Smooth muscle cell (in vitro differentiated cells): ENCODE results near the gene CRYBG2. TPM values are rescaled to one million over a fixed set of nuclear protein-coding genes. Genes with fewer than 3 reads are reported as not detected.

Experiments
- DNase-seq: peaks from one replicate; lab custom pipeline; 2025; ENCODE audit not compliant: unreplicated experiment; lab: John Stamatoyannopoulos, UW
- H2AFZ ChIP-seq: fragments of 200-600 bp; sonication (generic); 2 replicates; pipeline ENCODE4 v1.6.0; 2016; ENCODE audit warnings: antibody characterized with exemption, low read depth, mild to moderate bottlenecking
- H3F3A ChIP-seq: fragments of 200-600 bp; sonication (generic); 2 replicates; pipeline ENCODE4 v1.6.0; 2017; ENCODE audit warnings: antibody characterized with exemption, low read depth
- H3K27ac ChIP-seq: fragments of 200-600 bp; sonication (generic); 2 replicates; pipeline ENCODE4 v1.5.1; 2016; ENCODE audit warnings: low read depth, mild to moderate bottlenecking
- H3K27me3 ChIP-seq: fragments of 200-600 bp; sonication (generic); 2 replicates; pipeline ENCODE4 v1.6.1; 2016; ENCODE audit warnings: low read depth, mild to moderate bottlenecking
- H3K36me3 ChIP-seq: fragments of 200-600 bp; sonication (generic); 2 replicates; pipeline ENCODE4 v1.5.1; 2016; ENCODE audit warnings: low read depth
- H3K4me1 ChIP-seq: fragments of 200-600 bp; sonication (generic); 2 replicates; pipeline ENCODE4 v1.5.1; 2016; ENCODE audit warnings: low read depth
- H3K4me2 ChIP-seq: fragments of 200-600 bp; sonication (generic); 2 replicates; pipeline ENCODE4 v1.6.0; 2016; ENCODE audit warnings: mild to moderate bottlenecking
- H3K4me3 ChIP-seq: fragments of 200-600 bp; sonication (generic); 2 replicates; pipeline ENCODE4 v1.5.1; 2016; ENCODE audit warnings: mild to moderate bottlenecking
- H3K79me2 ChIP-seq: fragments of 200-600 bp; sonication (generic); 2 replicates; pipeline ENCODE4 v1.6.0; 2016; ENCODE audit warnings: low read depth, mild to moderate bottlenecking
- H3K9ac ChIP-seq: fragments of 200-600 bp; sonication (generic); 2 replicates; pipeline ENCODE4 v1.6.0; 2016; ENCODE audit warnings: low read depth
- H3K9me3 ChIP-seq: fragments of 200-600 bp; sonication (generic); replicated peaks from 2 replicates; pipeline ENCODE4 v1.5.1; 2016; ENCODE audit warnings: low read depth
- H4K20me1 ChIP-seq: fragments of 200-600 bp; sonication (generic); 2 replicates; pipeline ENCODE4 v1.6.0; 2016; ENCODE audit warnings: low read depth
- CTCF ChIP-seq: fragments of 200-600 bp; sonication (generic); IDR thresholded peaks from 2 replicates; pipeline ENCODE4 v1.5.1; 2017; ENCODE audit warnings: borderline replicate concordance, mild to moderate bottlenecking, antibody characterized with exemption; ENCODE audit not compliant: insufficient read depth, poor library complexity, severe bottlenecking
- WGBS: methylation state at CpG from one replicate; pipeline ENCODE4 v1.1.7; 2016; ENCODE audit warnings: low lambda C conversion rate; 5-methylcytosine and 5-hydroxymethylcytosine counted together
- polyA plus RNA-seq: library from polyadenylated mRNA; unstranded; fragments of >200 nt; fragmentation: Nextera tagmentation; extraction: Ambion mirVana; gene quantifications from 2 replicates; pipeline ENCODE4 v1.2.1, GENCODE V29; 2016
- total RNA-seq: library from RNA; depleted of rRNA; stranded (reverse); fragments of >200 nt; gene quantifications from 2 replicates; pipeline ENCODE4 v1.2.3, GENCODE V29; 2014

The CRYBG2 gene
- total and polyA plus RNA-seq, 2 experiments from 2014 or later: 4.1 to 9.5 TPM

- DNase-seq: no peak
- no peaks in the 10 kb centered on the region for H3K9me3 ChIP-seq
- no peak overlapping the region for H3K27ac ChIP-seq
- peaks cover 11% of the 10 kb centered on the region for H3K4me1 ChIP-seq
- TF ChIP-seq CTCF: no peak
- no peaks in the 10 kb centered on the region for H4K20me1 ChIP-seq
- H3K36me3 ChIP-seq: no peaks in the 10 kb centered on the region
- H2AFZ ChIP-seq: no peak overlapping the region
- no peak overlapping the region for H3K4me2 ChIP-seq
- H3K4me3 ChIP-seq: no peak overlapping the region
- 90% methylated on average over 21 of the region's 21 CpGs for WGBS
- no peaks in the 10 kb centered on the region for H3K79me2 ChIP-seq
- no peaks in the 10 kb centered on the region for H3K27me3 ChIP-seq
- H3F3A ChIP-seq: no peaks in the 10 kb centered on the region
- no peak overlapping the region for H3K9ac ChIP-seq
Observed at GRCh38 chr1:26289158-26290059, 64.5 kb downstream of the CRYBG2 start.

- Histone ChIP-seq H3F3A (peaks cover 7% of the 10 kb centered on the region), H3K27ac (no peak overlapping the region), H4K20me1 (peaks cover 9% of the 10 kb centered on the region), H2AFZ (no peak overlapping the region), H3K36me3 (no peaks in the 10 kb centered on the region), H3K4me3 (no peak overlapping the region), H3K9me3 (no peaks in the 10 kb centered on the region), H3K79me2 (no peaks in the 10 kb centered on the region), H3K9ac (no peak overlapping the region), H3K4me1 (peaks cover 11% of the 10 kb centered on the region), H3K27me3 (no peaks in the 10 kb centered on the region), H3K4me2 (no peak overlapping the region)
- 87% methylated on average over 5 of the region's 5 CpGs for WGBS
- TF ChIP-seq CTCF: no peak
- no peak for DNase-seq
Observed at GRCh38 chr1:26288311-26288941, 65.5 kb downstream of the CRYBG2 start.

DNA sequence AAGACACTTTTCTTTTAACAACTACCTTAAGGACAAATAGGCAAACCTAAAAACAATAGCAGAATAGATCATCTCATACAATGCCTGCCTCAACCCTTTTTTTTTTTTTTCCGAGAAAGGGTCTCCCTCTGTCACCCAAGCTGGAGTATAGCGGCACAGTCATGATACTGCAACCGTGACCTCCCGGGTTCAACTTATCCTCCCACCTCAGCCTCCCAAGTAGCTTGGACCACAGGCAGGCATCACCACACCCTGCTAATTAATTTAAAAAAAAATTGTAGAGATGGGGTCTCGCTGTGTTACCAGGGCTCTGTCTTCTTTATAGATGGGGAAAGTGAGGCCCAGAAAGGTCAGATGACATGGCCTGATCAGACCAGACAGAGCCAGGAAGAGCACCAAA is 66.1 kb downstream of the CRYBG2 start:
- Histone ChIP-seq H3F3A (peaks cover 11% of the 10 kb centered on the region), H3K27me3 (no peaks in the 10 kb centered on the region), H3K4me2 (no peak overlapping the region), H3K4me3 (no peak overlapping the region), H3K4me1 (peaks cover 14% of the 10 kb centered on the region), H3K79me2 (no peaks in the 10 kb centered on the region), H3K9ac (no peak overlapping the region), H2AFZ (no peak overlapping the region), H4K20me1 (peaks cover 15% of the 10 kb centered on the region), H3K9me3 (no peaks in the 10 kb centered on the region), H3K36me3 (no peaks in the 10 kb centered on the region), H3K27ac (no peak overlapping the region)
- 97% methylated on average over 5 of the region's 5 CpGs for WGBS
- DNase-seq: no peak
- TF ChIP-seq CTCF: no peak
